NCI-H1092 treated with DMSO at 0.1 percent for 48 hours (cell line): ENCODE results near the gene ITPKA.
"Not testable (repeated sequence)": the region's sequence is repeated elsewhere in the genome, so short reads cannot be mapped to it uniquely, and the experiment has no call there.

Experiments
- DNase-seq: peaks from one replicate; lab custom pipeline; 2025; lab: John Stamatoyannopoulos, UW

ITPKA gene

GRCh38 chr15:41493205-41493901, at the start of gene ITPKA:
TSS of gene ITPKA (plus strand) at chr15:41493874. CDS start at chr15:41493928, 54 bp downstream.
- DNase-seq, result peak; percentile 21

- no peak for DNase-seq
Measured at GRCh38 chr15:41445399-41445798, 48.3 kb upstream of the ITPKA start.

- no peak for DNase-seq
Measured at GRCh38 chr15:41462084-41462795, 31.4 kb upstream of the ITPKA start.

GRCh38 chr15:41464889-41465580, 28.6 kb upstream of the ITPKA start:
- DNase-seq, result no peak

GRCh38 chr15:41465822-41466421, 27.8 kb upstream of the ITPKA start:
- DNase-seq, result peak; percentile 4

GRCh38 chr15:41466711-41467110, 27.0 kb upstream of the ITPKA start:
- DNase-seq, result no peak

GRCh38 chr15:41469644-41470043, 24.0 kb upstream of the ITPKA start:
- DNase-seq, result not testable (repeated sequence)

- no peak for DNase-seq
Measured at GRCh38 chr15:41473418-41473817, 20.3 kb upstream of the ITPKA start.

- no peak for DNase-seq
Measured at GRCh38 chr15:41474436-41474835, 19.2 kb upstream of the ITPKA start.

GRCh38 chr15:41474941-41475340, 18.7 kb upstream of the ITPKA start:
- DNase-seq, result no peak

- DNase-seq, result no peak
Measured at GRCh38 chr15:41476416-41477048, 17.1 kb upstream of the ITPKA start.

- no peak for DNase-seq
Measured at GRCh38 chr15:41480396-41481140, 13.1 kb upstream of the ITPKA start.

GRCh38 chr15:41482110-41482877, 11.4 kb upstream of the ITPKA start:
- no peak for DNase-seq

GRCh38 chr15:41483115-41483514, 10.6 kb upstream of the ITPKA start:
- no peak for DNase-seq

GRCh38 chr15:41483519-41483918, 10.2 kb upstream of the ITPKA start:
- no peak for DNase-seq

- DNase-seq, result no peak
Measured at GRCh38 chr15:41484937-41485625, 8.6 kb upstream of the ITPKA start.

- no peak for DNase-seq
Measured at GRCh38 chr15:41486286-41486685, 7.4 kb upstream of the ITPKA start.

- DNase-seq, result no peak
Measured at GRCh38 chr15:41487381-41487780, 6.3 kb upstream of the ITPKA start.

- DNase-seq, result no peak
Measured at GRCh38 chr15:41487802-41488201, 5.9 kb upstream of the ITPKA start.

GRCh38 chr15:41489641-41490040, 4.0 kb upstream of the ITPKA start:
- no peak for DNase-seq
